Left lung (tissue), 10 donors: ENCODE measurements around the gene DNAJB7. TPM values are rescaled to one million over a fixed set of nuclear protein-coding genes. Genes with fewer than 3 reads are reported as not detected.
"Not testable (repeated sequence)": the region's sequence is repeated elsewhere in the genome, so short reads cannot be mapped to it uniquely, and the experiment has no call there.

Experiments used
- ATAC-seq: fragments of 200-7000 bp; cut with Tn5 transposase; one replicate; pipeline ENCODE4 v1.9.1; 2020; ENCODE audit warnings: moderate library complexity
- DNase-seq, 4 donors: peaks; one replicate each; pipeline ENCODE4 v3.0.0-alpha.2; 2013 to 2020
- H3K27ac ChIP-seq, 2 donors: fragments of 200-600 bp; sonication (generic) in 1 of 2; one replicate each; pipeline versions ENCODE4 v1.5.0 to v1.8.0; 2020 to 2021
- H3K27me3 ChIP-seq, 2 donors: fragments of 200-600 bp; sonication (generic) in 1 of 2; one replicate each; pipeline versions ENCODE4 v1.5.0 to v1.8.0; 2020 to 2021
- H3K36me3 ChIP-seq, 2 donors: fragments of 200-600 bp; sonication (generic) in 1 of 2; one replicate each; pipeline versions ENCODE4 v1.5.0 to v1.8.0; 2020 to 2021
- H3K4me1 ChIP-seq, 2 donors: fragments of 200-600 bp; one replicate each; pipeline ENCODE4 v1.8.0; 2021
- H3K4me3 ChIP-seq, 2 donors: fragments of 200-600 bp; sonication (generic) in 1 of 2; one replicate each; pipeline versions ENCODE4 v1.5.0 to v1.8.0; 2020 to 2021; ENCODE audit warnings: mild to moderate bottlenecking in 1 of 2
- H3K9me3 ChIP-seq, 2 donors: fragments of 200-600 bp; sonication (generic) in 1 of 2; one replicate each; pipeline versions ENCODE4 v1.5.0 to v1.8.0; 2020 to 2021
- CTCF ChIP-seq, 2 donors: fragments of 200-600 bp; sonication (generic) in 1 of 2; IDR thresholded peaks; one replicate each; pipeline versions ENCODE4 v1.5.0 to v1.8.0; 2021; ENCODE audit warnings: antibody characterized with exemption in 2 of 2
- intact Hi-C, 2 donors: fragments of 100-400 bp; cut with DNase I; formaldehyde crosslinking; loops; one replicate each; pipeline versions ENCODE4 v1.11.2 to v1.14.2; 2022
- polyA plus RNA-seq, 6 donors: library from polyadenylated mRNA; unstranded; fragments of 120-200 nt; gene quantifications; one replicate each; pipeline ENCODE4 v1.2.1, GENCODE V29; 2013; ENCODE audit not compliant: insufficient read length in 6 of 6
- total RNA-seq, 2 donors: library from RNA; stranded (reverse); fragmentation: NEBNext Ultra II Directional; extraction: Animal tissue kit (Norgen Biotek cat#: 25700); gene quantifications; one replicate each; pipeline ENCODE4 v1.2.1, GENCODE V29; 2021
- donor health status: DM: no; HTN: yes; CAD: no.
- donor health status: DM: no; HTN: no; CAD: no.

Gene DNAJB7
- total and polyA plus RNA-seq, 8 donors, result 0.89 to 1.3 (median 1.1) TPM; not detected in 2

- Histone ChIP-seq H3K9me3 (no peaks in the 10 kb centered on the region), H3K27ac (no peak overlapping the region), H3K4me3 (no peak overlapping the region), H3K36me3 (peaks cover 0 to 16% of the 10 kb centered on the region in 2 donors), H3K4me1 (no peaks in the 10 kb centered on the region), H3K27me3 (no peaks in the 10 kb centered on the region)
- no peak for TF ChIP-seq CTCF (IDR thresholded peaks at IDR 0.05)
- intact Hi-C loops, result no loop called here
- ATAC-seq (no peak), DNase-seq (no peak)
These were observed 15.0 kb upstream of the DNAJB7 start for GRCh38 chr22:40876907-40877306.

- TF ChIP-seq CTCF (IDR thresholded peaks at IDR 0.05), result no peak
- H3K36me3 ChIP-seq, result peaks cover 0 to 28% of the 10 kb centered on the region in 2 donors
- DNase-seq (no peak), ATAC-seq (no peak)
- no peaks in the 10 kb centered on the region for H3K9me3 ChIP-seq
- H3K4me1 ChIP-seq, result no peaks in the 10 kb centered on the region
- H3K4me3 ChIP-seq, result no peak overlapping the region
- no peak overlapping the region for H3K27ac ChIP-seq
- intact Hi-C loops, result no loop called here
- no peaks in the 10 kb centered on the region for H3K27me3 ChIP-seq
These were observed 13.2 kb upstream of the DNAJB7 start for GRCh38 chr22:40875111-40875510.

GRCh38 chr22:40874016-40874415, 12.1 kb upstream of the DNAJB7 start:
- no peak overlapping the region for H3K4me3 ChIP-seq
- peaks cover 0 to 29% of the 10 kb centered on the region in 2 donors for H3K36me3 ChIP-seq
- DNase-seq, result no peak
- no peaks in the 10 kb centered on the region for H3K4me1 ChIP-seq
- ATAC-seq, result no peak
- TF ChIP-seq CTCF (IDR thresholded peaks at IDR 0.05), result no peak
- no peak overlapping the region for H3K27ac ChIP-seq
- H3K27me3 ChIP-seq, result no peaks in the 10 kb centered on the region
- no peaks in the 10 kb centered on the region for H3K9me3 ChIP-seq
- intact Hi-C loops, result no loop called here

GRCh38 chr22:40868379-40868778, 6.5 kb upstream of the DNAJB7 start:
- H3K4me1 ChIP-seq, H3K27ac ChIP-seq, H3K9me3 ChIP-seq, H3K27me3 ChIP-seq, intact Hi-C loops, H3K4me3 ChIP-seq, DNase-seq, ATAC-seq: not testable (repeated sequence)
- H3K36me3 ChIP-seq, result peaks cover 0 to 22% of the 10 kb centered on the region in 2 donors

- Histone ChIP-seq H3K4me3 (no peak overlapping the region), H3K36me3 (peaks cover 0 to 20% of the 10 kb centered on the region in 2 donors), H3K4me1 (peaks cover 0 to 6% of the 10 kb centered on the region in 2 donors), H3K27ac (no peak overlapping the region), H3K9me3 (no peaks in the 10 kb centered on the region), H3K27me3 (no peaks in the 10 kb centered on the region)
- no peak for TF ChIP-seq CTCF (IDR thresholded peaks at IDR 0.05)
- no peak for DNase-seq
- ATAC-seq, result no peak
- intact Hi-C loops, result no loop called here
These were observed 5.2 kb upstream of the DNAJB7 start for GRCh38 chr22:40867109-40867508.

- Histone ChIP-seq H3K27ac (no peak overlapping the region), H3K4me1 (peaks cover 12 to 15% of the 10 kb centered on the region in 2 donors), H3K9me3 (no peaks in the 10 kb centered on the region), H3K4me3 (no peak overlapping the region), H3K36me3 (peaks cover 0 to 4% of the 10 kb centered on the region in 2 donors), H3K27me3 (no peaks in the 10 kb centered on the region)
- DNase-seq (no peak), ATAC-seq (no peak)
- intact Hi-C loops, result no loop called here
- TF ChIP-seq CTCF (IDR thresholded peaks at IDR 0.05), result no peak
These were observed 624 bp upstream of the DNAJB7 start for GRCh38 chr22:40862537-40862936.
